ENCODE results near the gene TARS2.

The TARS2 gene

GRCh38 chr1:150543500-150544143 lies 56.4 kb downstream of the TARS2 start:
- no peak for DNase-seq

- DNase-seq: no peak
Measured at GRCh38 chr1:150544204-150544603, 57.0 kb downstream of the TARS2 start.

GRCh38 chr1:150545486-150546032 lies 58.3 kb downstream of the TARS2 start:
- no peak for DNase-seq

GRCh38 chr1:150546294-150546937 lies 59.2 kb downstream of the TARS2 start:
- DNase-seq: no peak

- no peak for DNase-seq
Measured at GRCh38 chr1:150548324-150548631, 61.1 kb downstream of the TARS2 start.

GRCh38 chr1:150548632-150549495 lies 61.6 kb downstream of the TARS2 start, which contains the start of gene ADAMTSL4:
Gene ADAMTSL4, plus strand, starts transcription at chr1:150549408. Its CDS starts 2,881 bp downstream, at chr1:150552289.
- no peak for DNase-seq

- no peak for DNase-seq
Measured at GRCh38 chr1:150549496-150550221, 62.4 kb downstream of the TARS2 start.

- no peak for DNase-seq
Measured at GRCh38 chr1:150550222-150551050, 63.2 kb downstream of the TARS2 start.

- no peak for DNase-seq
Measured at GRCh38 chr1:150551051-150551783, 64.0 kb downstream of the TARS2 start.

GRCh38 chr1:150551784-150552127 lies 64.5 kb downstream of the TARS2 start:
- DNase-seq: no peak

GRCh38 chr1:150552128-150552910 lies 65.1 kb downstream of the TARS2 start:
- no peak for DNase-seq

GRCh38 chr1:150552911-150553289 lies 65.7 kb downstream of the TARS2 start:
- DNase-seq: no peak

- no peak for DNase-seq
Measured at GRCh38 chr1:150553392-150554085, 66.3 kb downstream of the TARS2 start.

- DNase-seq: no peak
Measured at GRCh38 chr1:150554086-150554452, 66.8 kb downstream of the TARS2 start.

- DNase-seq: no peak
Measured at GRCh38 chr1:150555198-150555970, 68.2 kb downstream of the TARS2 start.

GRCh38 chr1:150555971-150556865 lies 69.0 kb downstream of the TARS2 start:
- no peak for DNase-seq

- no peak for DNase-seq
Measured at GRCh38 chr1:150557065-150557600, 69.9 kb downstream of the TARS2 start.
